SK-N-MC (cell line): ENCODE data around the gene ABCG4.
"Not testable (repeated sequence)": the region's sequence is repeated elsewhere in the genome, so short reads cannot be mapped to it uniquely, and the experiment has no call there.

Experiments used
- DNase-seq: peaks from one replicate; pipeline ENCODE4 v3.0.0-alpha.2; 2011; ENCODE audit warnings: low read depth, low spot score
- H3K27ac ChIP-seq: fragments of 200-600 bp; sonication (generic); 2 replicates; pipeline ENCODE4 v1.5.1; 2016; ENCODE audit warnings: mixed run types
- H3K36me3 ChIP-seq: fragments of 200-600 bp; sonication (generic); 2 replicates; pipeline ENCODE4 v1.6.1; 2017; ENCODE audit warnings: antibody characterized with exemption, low read length, mixed read lengths; ENCODE audit not compliant: insufficient read depth
- H3K4me3 ChIP-seq: fragments of 200-600 bp; sonication (generic); 2 replicates; pipeline ENCODE4 v1.5.1; 2016
- H3K9ac ChIP-seq: fragments of 200-600 bp; sonication (generic); 2 replicates; pipeline ENCODE4 v1.8.0; 2017; ENCODE audit warnings: mixed run types, mixed read lengths; ENCODE audit not compliant: insufficient read length
- H3K9me3 ChIP-seq: fragments of 200-600 bp; sonication (generic); 2 replicates; pipeline ENCODE4 v1.6.1; 2017; ENCODE audit warnings: low read depth, mild to moderate bottlenecking, antibody characterized with exemption, low read length, moderate library complexity, mixed read lengths
- EZH2 ChIP-seq: fragments of 200-600 bp; sonication (generic); IDR thresholded peaks from one replicate; pipeline ENCODE4 v1.6.1; 2017; ENCODE audit warnings: antibody characterized with exemption
- FOXP2 ChIP-seq: optimal IDR thresholded peaks from 2 replicates; pipeline ENCODE3; 2011; ENCODE audit warnings: mild to moderate bottlenecking, moderate library complexity; ENCODE audit not compliant: insufficient read depth; ENCODE audit errors: extremely low read length, control extremely low read depth
- POLR2AphosphoS5 ChIP-seq: IDR thresholded peaks from 2 replicates; pipeline ENCODE4 v1.6.1; 2012; ENCODE audit warnings: mild to moderate bottlenecking, low read depth, low read length, borderline replicate concordance

ABCG4 gene

DNA sequence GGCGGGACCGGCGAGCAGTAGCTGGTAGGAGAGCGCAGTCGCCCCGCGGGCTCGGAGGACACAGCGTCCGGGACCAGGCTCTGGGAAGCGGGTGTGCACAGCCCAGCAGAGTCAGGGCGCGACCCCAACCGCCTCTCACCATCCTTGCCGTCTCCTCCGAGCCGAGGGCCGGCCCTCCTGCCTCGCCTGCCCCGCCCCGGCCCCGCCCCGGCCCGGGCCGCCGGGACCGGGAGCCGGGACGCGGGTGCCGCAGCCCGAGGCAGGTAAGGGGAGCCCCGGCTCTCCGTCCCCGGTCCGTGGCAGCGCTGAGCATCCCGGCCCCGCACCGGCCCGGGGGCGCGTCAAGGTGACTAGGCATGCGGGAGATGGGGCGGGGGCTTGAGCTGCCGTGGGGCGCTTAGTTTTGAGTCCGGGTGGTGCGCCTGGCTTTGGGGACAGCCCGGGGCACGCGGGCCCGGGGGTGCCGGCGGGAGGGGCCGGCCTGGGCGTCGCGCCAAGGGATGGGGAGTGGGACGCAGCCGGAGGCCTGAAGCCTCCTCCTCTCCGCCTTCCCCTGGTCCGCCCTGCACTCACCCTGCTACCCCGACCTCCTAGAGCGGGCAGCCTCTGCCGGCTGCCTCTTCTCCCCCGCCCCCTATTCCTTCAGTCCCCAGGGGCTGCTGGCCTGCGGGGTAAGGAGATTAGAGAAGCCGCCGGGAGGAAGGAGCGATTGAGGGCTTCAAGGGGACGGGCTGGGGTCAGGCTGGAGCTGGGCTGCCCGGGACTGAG lies at the start of gene ABCG4:
Gene ABCG4, plus strand, starts transcription at position 35 of the 768 bp plus-strand sequence. CDS start 914 bp downstream, outside the sequence.
- Histone ChIP-seq H3K9ac (no peak within 1 kb of the TSS), H3K9me3 (no peaks in the 10 kb centered on the region), H3K4me3 (peak within 1 kb of the TSS; percentile 79), H3K27ac (no peak within 1 kb of the TSS), H3K36me3 (no peaks in the 10 kb centered on the region)
- TF ChIP-seq FOXP2 (no peak), POLR2AphosphoS5 (no peak), EZH2 (no peak)
- DNase-seq: no peak

DNA sequence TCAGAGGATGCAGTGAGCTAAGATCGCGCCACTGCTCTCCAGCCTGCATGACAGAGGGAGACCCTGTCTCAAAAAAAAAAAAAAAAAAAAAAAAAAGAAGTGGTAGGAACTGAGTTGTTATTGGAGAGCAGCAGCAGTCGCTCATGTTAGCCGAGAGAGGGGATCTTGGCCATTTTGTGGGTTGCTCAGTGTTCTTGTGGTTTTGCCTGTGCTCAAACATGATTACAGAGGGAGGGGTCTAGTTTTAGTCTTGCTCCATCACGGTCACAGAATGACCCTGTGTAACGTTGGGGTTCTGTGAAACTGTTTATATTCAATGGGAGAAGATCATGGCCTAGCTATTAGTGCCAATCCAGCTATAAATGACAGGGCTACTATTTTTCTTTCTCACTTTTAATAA lies 49.1 kb upstream of the ABCG4 start:
- no peak for DNase-seq
- TF ChIP-seq EZH2 (no peak), FOXP2 (no peak), POLR2AphosphoS5 (no peak)
- Histone ChIP-seq H3K27ac (no peak overlapping the region; the same call in 1 of the 2 replicates), H3K36me3 (peaks cover 33% of the 10 kb centered on the region), H3K9ac (peak overlapping the region; percentile 51), H3K4me3 (peak overlapping the region; percentile 95), H3K9me3 (no peaks in the 10 kb centered on the region)

DNA sequence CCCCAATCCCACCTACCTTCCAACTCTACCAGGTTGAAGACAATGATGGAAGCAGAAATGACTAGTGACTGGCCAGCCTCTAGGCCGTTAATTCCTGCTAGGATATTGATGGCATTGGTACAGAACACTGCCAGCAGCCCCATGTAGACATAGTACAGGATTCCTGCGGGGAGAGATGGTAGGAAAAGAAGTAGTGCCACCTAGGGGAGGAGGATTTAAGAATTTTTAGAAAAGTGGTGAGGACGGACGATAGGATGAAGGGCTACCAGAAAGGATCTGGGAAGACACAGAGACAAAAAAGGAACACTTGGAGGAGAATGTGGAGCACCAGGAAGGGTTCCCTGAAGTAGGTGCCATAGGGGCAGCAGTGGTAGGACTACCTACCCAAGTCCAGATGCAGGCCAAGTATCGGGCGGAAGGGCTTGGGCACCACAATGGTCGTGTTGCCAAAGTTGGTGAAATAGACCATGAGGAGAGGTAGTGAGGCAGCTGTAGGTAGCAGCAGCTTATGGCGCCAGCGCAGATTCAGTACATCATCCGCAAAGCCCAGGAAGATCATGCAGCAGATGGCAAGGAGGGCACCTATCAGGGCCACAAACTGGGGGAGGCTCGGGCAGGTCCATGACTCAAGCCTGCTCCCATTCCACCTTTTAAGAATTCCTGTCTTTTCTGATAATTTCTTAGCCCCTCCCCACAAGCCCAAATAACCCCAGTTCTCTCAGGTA lies 48.4 kb upstream of the ABCG4 start:
- Histone ChIP-seq H3K9ac (peak overlapping the region; percentile 96), H3K27ac (no peak overlapping the region; the same call in 1 of the 2 replicates), H3K9me3 (no peaks in the 10 kb centered on the region), H3K36me3 (peaks cover 33% of the 10 kb centered on the region), H3K4me3 (peak overlapping the region; percentile 95)
- TF ChIP-seq POLR2AphosphoS5 (no peak), EZH2 (no peak), FOXP2 (no peak)
- DNase-seq: no peak

DNA sequence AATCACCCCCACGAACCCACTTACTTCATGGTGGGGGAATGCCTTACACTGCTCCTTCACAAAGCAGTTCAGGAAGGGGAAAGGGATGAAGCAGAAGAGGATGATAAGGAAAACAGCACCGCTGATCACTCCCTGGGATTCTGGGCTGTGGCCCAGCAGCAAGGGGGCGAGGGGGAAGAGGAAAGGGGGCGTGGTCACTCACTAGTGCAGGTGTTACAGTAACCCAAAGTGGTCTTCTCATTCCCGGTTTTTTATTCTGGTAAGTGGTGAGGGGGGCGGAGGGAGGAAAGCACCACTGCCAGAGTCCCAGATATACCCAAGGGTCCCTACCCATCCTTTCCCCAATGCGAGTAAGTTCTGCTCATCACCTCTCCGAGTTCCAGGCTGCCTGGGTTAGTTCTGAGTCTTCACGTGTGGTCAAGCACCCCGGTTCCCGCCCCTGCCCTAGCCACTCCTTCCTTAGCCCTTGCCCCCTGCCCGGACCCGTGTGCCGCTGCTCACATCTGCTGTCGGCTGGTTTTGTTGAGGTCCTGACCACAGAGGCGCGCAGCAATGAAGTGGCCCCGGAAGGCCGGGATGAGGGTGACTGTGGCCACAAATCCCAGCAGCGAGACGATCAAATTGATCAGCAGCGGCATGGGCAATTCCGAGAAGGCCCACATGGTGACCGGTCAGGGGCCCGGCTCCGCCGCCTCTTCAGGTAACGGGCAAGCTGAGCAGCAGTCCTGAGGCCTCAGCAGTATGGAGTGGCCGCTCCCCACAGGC lies 47.7 kb upstream of the ABCG4 start:
- DNase-seq: no peak
- TF ChIP-seq POLR2AphosphoS5 (no peak), EZH2 (no peak), FOXP2 (no peak)
- Histone ChIP-seq H3K27ac (peak overlapping the region; percentile 100; the same call in 1 of the 2 replicates), H3K36me3 (peaks cover 31% of the 10 kb centered on the region), H3K4me3 (peak overlapping the region; percentile 95), H3K9me3 (no peaks in the 10 kb centered on the region), H3K9ac (peak overlapping the region; percentile 96)

DNA sequence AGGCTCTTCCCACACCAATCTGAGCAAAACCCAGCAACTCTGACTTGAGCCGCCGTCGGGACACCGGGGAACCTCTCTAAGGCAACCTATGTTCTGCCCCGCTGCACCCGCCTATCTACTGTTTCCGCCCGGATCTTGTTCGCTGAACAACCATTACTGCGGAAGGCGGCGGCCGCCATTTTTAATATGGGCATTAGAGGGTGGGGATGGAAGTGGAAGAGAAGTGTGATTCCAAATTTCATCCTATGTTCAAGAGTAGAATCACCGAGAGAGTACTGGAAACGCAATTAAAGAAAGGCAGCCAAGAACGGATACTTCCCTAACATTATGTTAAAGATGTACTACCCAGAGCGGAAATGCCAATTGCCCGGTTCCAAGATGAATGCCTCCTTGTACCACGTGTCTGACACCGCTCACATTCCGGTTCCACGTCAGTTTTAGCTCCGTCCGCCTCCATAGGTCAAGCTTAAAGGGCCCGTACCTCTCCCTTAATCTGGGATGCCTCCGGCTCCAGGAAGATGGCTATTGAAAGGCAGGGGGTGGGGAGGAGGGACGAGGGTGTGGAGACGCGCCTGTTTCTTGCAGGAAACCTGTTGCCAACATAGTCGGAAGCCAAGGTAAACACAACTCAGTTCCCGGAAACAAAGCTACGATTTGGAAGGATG lies 47.0 kb upstream of the ABCG4 start, which contains the start of gene DPAGT1:
Gene DPAGT1, minus strand, starts transcription at position 95 of the 665 bp plus-strand sequence. CDS start 198 bp downstream, outside the sequence.
- peak within 1 kb of the TSS; percentile 95 for H3K4me3 ChIP-seq
- H3K9ac ChIP-seq: peak within 1 kb of the TSS; percentile 96
- DNase-seq: peak; percentile 89
- TF ChIP-seq FOXP2: peak; percentile 78
- TF ChIP-seq POLR2AphosphoS5: 0 out of 2 replicates have a peak, but pooled peaks have one; percentile 40
- TF ChIP-seq EZH2: no peak
- H3K36me3 ChIP-seq: peaks cover 23% of the 10 kb centered on the region
- no peaks in the 10 kb centered on the region for H3K9me3 ChIP-seq
- peak within 1 kb of the TSS; percentile 100 for H3K27ac ChIP-seq

DNA sequence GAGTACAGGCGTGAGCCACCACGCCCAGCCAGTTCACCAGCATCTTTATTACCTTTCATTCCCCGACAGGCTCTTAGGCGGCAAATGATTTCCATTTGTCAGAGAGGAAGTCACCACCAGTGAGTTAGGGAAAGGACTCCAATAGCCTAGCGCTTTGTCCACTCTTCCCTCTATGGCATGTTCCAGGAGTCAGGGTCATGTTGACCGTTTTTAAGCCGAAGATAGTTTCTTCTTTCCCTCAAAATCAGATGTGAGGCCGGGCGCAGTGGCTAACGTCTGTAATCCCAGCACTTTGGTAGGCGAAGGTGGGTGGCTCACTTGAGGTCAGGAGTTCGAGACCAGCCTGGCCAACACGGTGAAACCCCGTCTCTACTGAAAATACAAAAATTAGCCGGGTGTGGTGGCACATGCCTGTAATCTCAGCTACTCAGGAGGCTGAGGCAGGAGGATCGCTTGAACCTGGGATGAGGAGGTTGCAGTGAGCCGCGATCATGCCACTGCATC lies 45.6 kb upstream of the ABCG4 start:
- Histone ChIP-seq H3K27ac (peak overlapping the region; percentile 100; the same call in 1 of the 2 replicates), H3K36me3 (peaks cover 10% of the 10 kb centered on the region)
- H3K9ac ChIP-seq, H3K4me3 ChIP-seq, H3K9me3 ChIP-seq, DNase-seq: not testable (repeated sequence)

DNA sequence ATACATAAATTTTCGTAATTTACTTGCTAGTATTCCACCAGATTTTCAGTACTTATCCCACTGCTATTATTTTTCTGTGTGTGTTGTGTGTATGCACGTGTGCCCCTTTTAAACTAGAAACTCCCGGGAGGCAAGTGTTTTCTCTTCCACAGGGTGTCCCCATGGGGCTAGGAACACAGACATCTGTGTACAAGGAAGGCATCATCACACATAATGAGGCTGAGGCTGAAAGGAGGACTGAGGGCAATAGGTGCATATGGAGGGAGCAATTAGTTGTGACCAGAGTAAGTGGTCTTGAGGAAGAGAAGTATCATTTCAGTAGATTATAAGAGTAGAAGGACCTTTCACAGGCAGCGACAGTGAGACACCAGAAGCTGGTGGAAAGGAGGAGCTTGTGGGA lies 45.1 kb upstream of the ABCG4 start:
- Histone ChIP-seq H3K27ac (no peak overlapping the region), H3K4me3 (no peak overlapping the region), H3K36me3 (peaks cover 5% of the 10 kb centered on the region; the same call in 1 of the 2 replicates), H3K9me3 (no peaks in the 10 kb centered on the region), H3K9ac (no peak overlapping the region)
- no peak for DNase-seq
- TF ChIP-seq POLR2AphosphoS5: no peak
